HG03575 (cell line): ENCODE results near the gene NTM.

Experiments used
- ATAC-seq: cut with Tn5 transposase; IDR thresholded peaks from one replicate; pipeline ENCODE4 v1.9.1; 2021; ENCODE audit not compliant: unreplicated experiment, insufficient number of reproducible peaks, low FRiP score; ENCODE audit errors: extremely low read depth

The NTM gene

GRCh38 chr11:132256528-132257279 is 886.3 kb downstream of the NTM start:
- no peak for ATAC-seq

- no peak for ATAC-seq
Measured at GRCh38 chr11:132257871-132258270, 887.5 kb downstream of the NTM start.

GRCh38 chr11:132258875-132259274 is 888.5 kb downstream of the NTM start:
- no peak for ATAC-seq

- no peak for ATAC-seq
Measured at GRCh38 chr11:132260636-132261035, 890.2 kb downstream of the NTM start.

GRCh38 chr11:132263241-132263640 is 892.8 kb downstream of the NTM start:
- no peak for ATAC-seq

GRCh38 chr11:132263875-132264274 is 893.5 kb downstream of the NTM start:
- no peak for ATAC-seq

- no peak for ATAC-seq
Measured at GRCh38 chr11:132264616-132265015, 894.2 kb downstream of the NTM start.

- no peak for ATAC-seq
Measured at GRCh38 chr11:132278801-132279574, 908.6 kb downstream of the NTM start.

- ATAC-seq = no peak
Measured at GRCh38 chr11:132284048-132284447, 913.6 kb downstream of the NTM start.

- ATAC-seq = no peak
Measured at GRCh38 chr11:132284611-132285010, 914.2 kb downstream of the NTM start.

GRCh38 chr11:132285631-132286030 is 915.2 kb downstream of the NTM start:
- ATAC-seq = no peak

- ATAC-seq = no peak
Measured at GRCh38 chr11:132286106-132286505, 915.7 kb downstream of the NTM start.

GRCh38 chr11:132288036-132288435 is 917.6 kb downstream of the NTM start:
- no peak for ATAC-seq

- no peak for ATAC-seq
Measured at GRCh38 chr11:132289590-132290256, 919.3 kb downstream of the NTM start.

- no peak for ATAC-seq
Measured at GRCh38 chr11:132293586-132293985, 923.2 kb downstream of the NTM start.

- ATAC-seq = no peak
Measured at GRCh38 chr11:132296946-132297610, 926.7 kb downstream of the NTM start.

- ATAC-seq = no peak
Measured at GRCh38 chr11:132298357-132298756, 927.9 kb downstream of the NTM start.

GRCh38 chr11:132300283-132300682 is 929.9 kb downstream of the NTM start:
- no peak for ATAC-seq

GRCh38 chr11:132301465-132301864 is 931.0 kb downstream of the NTM start:
- no peak for ATAC-seq
